ENCODE data around the gene ERH. TPM values are rescaled to one million over a fixed set of nuclear protein-coding genes. Genes with fewer than 3 reads are reported as not detected.

Gene ERH
- polyA plus RNA-seq, 1 experiment = 164 TPM

- CTCF ChIA-PET = no interaction called here
- no peak overlapping the region for H3K4me3 ChIP-seq (ENCODE audit: low read depth, low read length)
- POLR2A ChIA-PET = no interaction called here
- DNase-seq (ENCODE audit: low read depth, low spot score) = no peak
- H3K27ac ChIP-seq (ENCODE audit: low read depth, low read length) = no peak overlapping the region
- H3K27me3 ChIP-seq (ENCODE audit: control insufficient read depth, insufficient read depth, low read length) = peaks cover 55% of the 10 kb centered on the region
- no peaks in the 10 kb centered on the region; the same call in 1 of the 2 replicates for H3K9me3 ChIP-seq (ENCODE audit: control insufficient read depth, insufficient read depth, low read length)
- TF ChIP-seq CTCF (IDR thresholded peaks at IDR 0.05; ENCODE audit: low read depth, low read length) = no peak
Observed at GRCh38 chr14:69339426-69339825, 58.7 kb downstream of the ERH start.

DNA sequence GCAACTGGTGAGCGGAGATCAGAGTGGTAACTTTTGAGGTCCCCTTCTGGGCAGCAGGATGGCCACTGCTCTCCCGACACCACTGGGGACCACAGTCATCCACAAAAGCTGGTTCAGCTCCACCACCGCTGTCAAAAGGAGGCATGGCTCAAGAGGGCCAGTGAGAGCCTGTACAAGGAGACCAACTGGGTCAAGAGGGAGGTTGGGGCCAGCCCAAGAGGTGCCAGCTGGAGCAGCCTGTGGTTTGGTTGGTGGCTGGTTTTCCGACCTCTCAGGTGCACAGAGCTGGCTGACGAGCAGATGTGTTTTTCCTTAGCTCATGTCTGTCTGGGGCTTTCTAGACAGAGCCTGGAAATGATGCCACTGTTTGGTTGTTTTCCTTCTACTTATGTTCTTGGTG, 60.1 kb downstream of the ERH start:
- H3K27me3 ChIP-seq (ENCODE audit: control insufficient read depth, insufficient read depth, low read length) = peaks cover 55% of the 10 kb centered on the region
- TF ChIP-seq CTCF (IDR thresholded peaks at IDR 0.05; ENCODE audit: low read depth, low read length) = no peak
- H3K4me3 ChIP-seq (ENCODE audit: low read depth, low read length) = no peak overlapping the region
- H3K27ac ChIP-seq (ENCODE audit: low read depth, low read length) = no peak overlapping the region
- CTCF ChIA-PET = no interaction called here
- POLR2A ChIA-PET = no interaction called here
- no peak for DNase-seq (ENCODE audit: low read depth, low spot score)
- no peaks in the 10 kb centered on the region; the same call in 1 of the 2 replicates for H3K9me3 ChIP-seq (ENCODE audit: control insufficient read depth, insufficient read depth, low read length)

DNA sequence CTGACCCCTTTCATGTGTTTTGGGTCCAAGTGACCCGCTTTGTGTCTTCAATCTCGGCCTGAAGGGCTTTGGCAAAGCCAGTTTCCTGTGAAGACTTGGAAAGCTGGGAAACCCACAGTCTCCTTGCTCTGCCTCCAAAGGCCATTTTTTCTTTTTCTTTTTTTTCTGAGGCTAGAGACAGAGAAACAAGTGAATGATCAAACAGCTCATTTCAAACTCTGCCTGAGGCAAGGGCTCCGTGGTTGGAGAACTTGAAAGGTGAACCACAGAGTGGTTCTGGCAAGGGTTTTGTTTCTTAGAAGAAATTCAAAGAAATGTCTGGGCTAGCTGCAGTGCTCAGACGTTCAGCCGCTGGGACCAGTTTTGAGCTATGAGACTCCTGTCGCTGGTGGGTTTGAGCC, 62.7 kb downstream of the ERH start:
- ChIA-PET POLR2A (no interaction called here), CTCF (interaction anchor here (1.3 kb wide), 1 partner anchor 11 kb away, joined by 5 read pairs; no protein-coding TSS in a partner anchor)
- no peak for TF ChIP-seq CTCF (IDR thresholded peaks at IDR 0.05; ENCODE audit: low read depth, low read length)
- no peak overlapping the region for H3K4me3 ChIP-seq (ENCODE audit: low read depth, low read length)
- DNase-seq (ENCODE audit: low read depth, low spot score) = no peak
- no peaks in the 10 kb centered on the region; the same call in 1 of the 2 replicates for H3K9me3 ChIP-seq (ENCODE audit: control insufficient read depth, insufficient read depth, low read length)
- peaks cover 48% of the 10 kb centered on the region for H3K27me3 ChIP-seq (ENCODE audit: control insufficient read depth, insufficient read depth, low read length)
- no peak overlapping the region for H3K27ac ChIP-seq (ENCODE audit: low read depth, low read length)

GRCh38 chr14:69334576-69334975, 63.5 kb downstream of the ERH start:
- Histone ChIP-seq H3K4me3 (ENCODE audit: low read depth, low read length) (no peak overlapping the region), H3K27ac (ENCODE audit: low read depth, low read length) (no peak overlapping the region), H3K27me3 (ENCODE audit: control insufficient read depth, insufficient read depth, low read length) (peaks cover 43% of the 10 kb centered on the region), H3K9me3 (ENCODE audit: control insufficient read depth, insufficient read depth, low read length) (no peaks in the 10 kb centered on the region; the same call in 1 of the 2 replicates)
- ChIA-PET POLR2A (no interaction called here), CTCF (interaction anchor here (1.3 kb wide), 1 partner anchor 12 kb away, joined by 5 read pairs; no protein-coding TSS in a partner anchor)
- no peak for TF ChIP-seq CTCF (IDR thresholded peaks at IDR 0.05; ENCODE audit: low read depth, low read length)
- no peak for DNase-seq (ENCODE audit: low read depth, low spot score)

DNA sequence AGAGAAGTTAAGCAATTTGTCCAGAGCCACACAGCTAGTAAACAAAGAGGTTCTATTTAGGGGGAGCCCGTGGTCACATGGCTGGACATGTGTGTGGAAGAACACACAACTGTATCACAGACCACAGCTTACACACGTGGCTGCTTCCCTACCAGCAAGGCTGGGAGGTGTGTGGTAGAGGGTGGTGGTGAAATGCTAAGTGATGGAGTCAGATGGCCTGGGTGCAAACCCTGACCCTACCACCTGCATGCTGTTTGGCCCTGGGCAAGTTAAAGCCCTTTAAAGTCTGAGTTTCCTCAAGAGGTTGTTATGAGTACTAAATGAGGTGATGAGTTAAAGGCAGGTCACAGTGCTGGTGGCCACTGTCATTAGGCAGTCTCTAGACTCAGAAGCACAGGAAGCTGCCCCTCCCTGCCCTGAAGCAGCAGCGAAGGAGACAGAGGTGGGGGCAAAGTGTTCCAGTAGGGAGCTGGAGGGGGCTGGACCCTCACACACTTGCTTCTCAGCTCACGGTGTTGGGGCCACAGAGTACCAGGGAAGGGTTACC, 64.2 kb downstream of the ERH start:
- Histone ChIP-seq H3K27me3 (ENCODE audit: control insufficient read depth, insufficient read depth, low read length) (peaks cover 38% of the 10 kb centered on the region), H3K27ac (ENCODE audit: low read depth, low read length) (no peak overlapping the region), H3K9me3 (ENCODE audit: control insufficient read depth, insufficient read depth, low read length) (no peaks in the 10 kb centered on the region; the same call in 1 of the 2 replicates), H3K4me3 (ENCODE audit: low read depth, low read length) (no peak overlapping the region)
- POLR2A ChIA-PET = no interaction called here
- TF ChIP-seq CTCF (IDR thresholded peaks at IDR 0.05; ENCODE audit: low read depth, low read length) = no peak
- CTCF ChIA-PET = interaction anchor here (0.7 kb wide), 1 partner anchor 92 kb away, joined by 3 read pairs; no protein-coding TSS in a partner anchor
- no peak for DNase-seq (ENCODE audit: low read depth, low spot score)

All from AG04450 (cell line).